ENCODE results near the gene FUZ. TPM values are rescaled to one million over a fixed set of nuclear protein-coding genes. Genes with fewer than 3 reads are reported as not detected.

FUZ gene
- polyA plus RNA-seq, 1 of the 3 experiments (the other 2 are of a cell fraction), result 29.9 TPM

- peak; percentile 22 for TF ChIP-seq CTCF (IDR thresholded peaks at IDR 0.05)
- TF ChIP-seq RAD21 (IDR thresholded peaks at IDR 0.05; ENCODE audit: low read length), result no peak
- no peak for TF ChIP-seq IRF3 (IDR thresholded peaks at IDR 0.05; ENCODE audit: low read depth, low read length)
- no peak for TF ChIP-seq PBX3 (IDR thresholded peaks at IDR 0.05)
- no peak for TF ChIP-seq GABPA (IDR thresholded peaks at IDR 0.05; ENCODE audit: low read depth)
- POLR2A ChIA-PET, result interaction anchor here (2.1 kb wide), 1 partner anchor 41 kb away, joined by 7 read pairs; the partner anchor contains the start of gene PTOV1
Observed at GRCh38 chr19:49809160-49809940, 3.7 kb downstream of the FUZ start.

GRCh38 chr19:49808711-49809159 is 4.4 kb downstream of the FUZ start:
- ChIA-PET POLR2A (interaction anchor here (2.1 kb wide), 1 partner anchor 42 kb away, joined by 7 read pairs; the partner anchor contains the start of gene PTOV1), CTCF (interaction anchor here (0.6 to 2.0 kb wide), 2 partner anchors 42 to 119 kb away, joined by 3 to 8 read pairs; partner anchors contain the start of gene PTOV1)
- WGBS (ENCODE audit: low lambda C conversion rate), result 15% methylated on average over 31 of the region's 31 CpGs
- H4K20me1 ChIP-seq (ENCODE audit: insufficient read depth), result peaks cover 4% of the 10 kb centered on the region; the same call in 1 of the 2 replicates
- no peaks in the 10 kb centered on the region for H3K27me3 ChIP-seq (ENCODE audit: insufficient read depth)
- H3K27ac ChIP-seq (ENCODE audit: low read depth in 2 of 2, low read length in 1 of 2), result peak overlapping the region; percentile 36 to 78; a peak in 3 of 4 replicates
- no peaks in the 10 kb centered on the region for H3K9me2 ChIP-seq
- peak overlapping the region; percentile 62 for H3K9ac ChIP-seq
- TF ChIP-seq ELF1 (IDR thresholded peaks at IDR 0.05) (no peak), MXI1 (IDR thresholded peaks at IDR 0.05; ENCODE audit: low read depth, low read length) (peak; percentile 18; the same call in 1 of the 2 replicates)
- peaks cover 3 to 16% of the 10 kb centered on the region in 2 experiments for H3K36me3 ChIP-seq (replicated peaks in 1 of 2; ENCODE audit: control insufficient read depth in 1 of 2, insufficient read depth in 2 of 2, low read length in 1 of 2)
- 0 out of 2 replicates have a peak overlapping the region, but pooled peaks have one; percentile 56 for H2AFZ ChIP-seq (ENCODE audit: low read depth)
- DNase-seq, result peak; percentile 99
- H3F3A ChIP-seq (replicated peaks; ENCODE audit: insufficient read depth), result peaks cover 20% of the 10 kb centered on the region
- H3K9me3 ChIP-seq, result no peaks in the 10 kb centered on the region
- H3K4me3 ChIP-seq (ENCODE audit: low read depth in 2 of 2, low read length in 1 of 2), result peak overlapping the region; percentile 59 to 71
- no peaks in the 10 kb centered on the region for H3K79me2 ChIP-seq (ENCODE audit: insufficient read depth)
- peak overlapping the region; percentile 97 for H3K4me2 ChIP-seq
- peaks cover 12 to 19% of the 10 kb centered on the region in 2 experiments; a peak in 3 of 4 replicates for H3K4me1 ChIP-seq (ENCODE audit: control insufficient read depth in 1 of 2, insufficient read depth in 2 of 2, low read depth in 1 of 2, low read length in 1 of 2)

More at GRCh38 chr19:49809160-49809940, 3.7 kb downstream of the FUZ start:
- CTCF ChIA-PET, result interaction anchor here (0.6 to 2.0 kb wide), 8 partner anchors 8 to 119 kb away, joined by 3 to 8 read pairs (median 4); partner anchors contain the start of genes CPT1C and PTOV1
- Histone ChIP-seq H3K9ac (peak overlapping the region; percentile 62), H3K9me2 (no peaks in the 10 kb centered on the region), H3K4me3 (ENCODE audit: low read depth in 2 of 2, low read length in 1 of 2) (peak overlapping the region; percentile 59 to 71), H3K4me1 (ENCODE audit: control insufficient read depth in 1 of 2, insufficient read depth in 2 of 2, low read depth in 1 of 2, low read length in 1 of 2) (peaks cover 12 to 19% of the 10 kb centered on the region in 2 experiments), H3F3A (replicated peaks; ENCODE audit: insufficient read depth) (peaks cover 21% of the 10 kb centered on the region), H2AFZ (ENCODE audit: low read depth) (peak overlapping the region; percentile 56; the same call in 1 of the 2 replicates), H3K4me2 (peak overlapping the region; percentile 97), H3K27me3 (ENCODE audit: insufficient read depth) (no peaks in the 10 kb centered on the region), H3K79me2 (ENCODE audit: insufficient read depth) (no peaks in the 10 kb centered on the region), H3K9me3 (no peaks in the 10 kb centered on the region), H4K20me1 (ENCODE audit: insufficient read depth) (peaks cover 4% of the 10 kb centered on the region; the same call in 1 of the 2 replicates), H3K36me3 (replicated peaks in 1 of 2; ENCODE audit: control insufficient read depth in 1 of 2, insufficient read depth in 2 of 2, low read length in 1 of 2) (peaks cover 3 to 14% of the 10 kb centered on the region in 2 experiments), H3K27ac (ENCODE audit: low read depth in 2 of 2, low read length in 1 of 2) (peak overlapping the region; percentile 36 to 78; a peak in 3 of 4 replicates)
- WGBS (ENCODE audit: low lambda C conversion rate), result 31% methylated on average over 32 of the region's 50 CpGs
- DNase-seq, result peak; percentile 79

All from SK-N-SH (cell line).